Parathyroid adenoma (tissue), 2 donors: ENCODE measurements around the gene KIRREL3.

Experiments
- H2AFZ ChIP-seq: fragments of 300-600 bp; sonication (generic); one replicate; pipeline ENCODE4 v1.7.0; 2017; ENCODE audit warnings: antibody characterized with exemption, mild to moderate bottlenecking
- H3K27ac ChIP-seq: fragments of 300-600 bp; sonication (generic); one replicate; pipeline ENCODE4 v1.7.0; 2017
- H3K27me3 ChIP-seq: fragments of 300-600 bp; sonication (generic); one replicate; pipeline ENCODE4 v1.7.0; 2017; ENCODE audit warnings: low read length; ENCODE audit not compliant: control insufficient read depth, insufficient read depth
- H3K36me3 ChIP-seq: fragments of 300-600 bp; sonication (generic); one replicate; pipeline ENCODE4 v1.7.0; 2017; ENCODE audit warnings: low read length; ENCODE audit not compliant: control insufficient read depth, insufficient read depth
- H3K4me1 ChIP-seq: fragments of 300-600 bp; sonication (generic); one replicate; pipeline ENCODE4 v1.7.0; 2017; ENCODE audit warnings: control low read depth
- H3K4me2 ChIP-seq: fragments of 300-600 bp; sonication (generic); one replicate; pipeline ENCODE4 v1.7.0; 2017; ENCODE audit warnings: low read length
- H3K4me3 ChIP-seq: fragments of 300-600 bp; sonication (generic); one replicate; pipeline ENCODE4 v1.7.0; 2017; ENCODE audit warnings: low read depth, low read length
- H3K79me2 ChIP-seq: fragments of 300-600 bp; sonication (generic); one replicate; pipeline ENCODE4 v1.7.0; 2017; ENCODE audit warnings: control low read depth
- H3K9ac ChIP-seq: fragments of 300-600 bp; sonication (generic); one replicate; pipeline ENCODE4 v1.7.0; 2017; ENCODE audit warnings: mild to moderate bottlenecking
- H3K9me3 ChIP-seq: fragments of 300-600 bp; sonication (generic); one replicate; pipeline ENCODE4 v1.7.0; 2017; ENCODE audit warnings: low read length; ENCODE audit not compliant: control insufficient read depth
- CTCF ChIP-seq: fragments of 300-600 bp; sonication (generic); IDR thresholded peaks from one replicate; pipeline ENCODE4 v1.7.0; 2017; ENCODE audit warnings: antibody characterized with exemption, mild to moderate bottlenecking
- donor health status: primary hyperparathyroidism.

Gene KIRREL3

GRCh38 chr11:126751242-126751641 is 249.3 kb downstream of the KIRREL3 start:
- Histone ChIP-seq H3K9ac (no peak overlapping the region), H3K9me3 (no peaks in the 10 kb centered on the region), H3K36me3 (no peaks in the 10 kb centered on the region), H2AFZ (no peak overlapping the region), H3K27ac (no peak overlapping the region), H3K4me3 (no peak overlapping the region), H3K79me2 (no peaks in the 10 kb centered on the region), H3K4me2 (no peak overlapping the region), H3K4me1 (no peaks in the 10 kb centered on the region), H3K27me3 (no peaks in the 10 kb centered on the region)
- TF ChIP-seq CTCF = no peak

- no peak for TF ChIP-seq CTCF
- H2AFZ ChIP-seq = no peak overlapping the region
- no peak overlapping the region for H3K4me3 ChIP-seq
- no peaks in the 10 kb centered on the region for H3K36me3 ChIP-seq
- H3K79me2 ChIP-seq = no peaks in the 10 kb centered on the region
- no peaks in the 10 kb centered on the region for H3K27me3 ChIP-seq
- no peaks in the 10 kb centered on the region for H3K4me1 ChIP-seq
- H3K9ac ChIP-seq = no peak overlapping the region
- H3K27ac ChIP-seq = no peak overlapping the region
- no peaks in the 10 kb centered on the region for H3K9me3 ChIP-seq
- H3K4me2 ChIP-seq = no peak overlapping the region
These were observed 251.8 kb downstream of the KIRREL3 start for GRCh38 chr11:126748793-126749192.

- no peaks in the 10 kb centered on the region for H3K4me1 ChIP-seq
- no peak overlapping the region for H2AFZ ChIP-seq
- no peaks in the 10 kb centered on the region for H3K9me3 ChIP-seq
- no peak overlapping the region for H3K9ac ChIP-seq
- H3K27me3 ChIP-seq = no peaks in the 10 kb centered on the region
- no peaks in the 10 kb centered on the region for H3K36me3 ChIP-seq
- no peak overlapping the region for H3K4me2 ChIP-seq
- no peak overlapping the region for H3K27ac ChIP-seq
- H3K79me2 ChIP-seq = no peaks in the 10 kb centered on the region
- TF ChIP-seq CTCF = no peak
- H3K4me3 ChIP-seq = no peak overlapping the region
These were observed 252.3 kb downstream of the KIRREL3 start for GRCh38 chr11:126748100-126748791.

- H3K79me2 ChIP-seq = no peaks in the 10 kb centered on the region
- no peaks in the 10 kb centered on the region for H3K4me1 ChIP-seq
- no peak overlapping the region for H2AFZ ChIP-seq
- no peaks in the 10 kb centered on the region for H3K27me3 ChIP-seq
- no peaks in the 10 kb centered on the region for H3K9me3 ChIP-seq
- no peak overlapping the region for H3K9ac ChIP-seq
- H3K4me2 ChIP-seq = no peak overlapping the region
- H3K4me3 ChIP-seq = no peak overlapping the region
- H3K27ac ChIP-seq = no peak overlapping the region
- no peaks in the 10 kb centered on the region for H3K36me3 ChIP-seq
- TF ChIP-seq CTCF = no peak
These were observed 253.3 kb downstream of the KIRREL3 start for GRCh38 chr11:126747315-126747714.

GRCh38 chr11:126746443-126746842 is 254.1 kb downstream of the KIRREL3 start:
- Histone ChIP-seq H3K27ac (no peak overlapping the region), H3K36me3 (no peaks in the 10 kb centered on the region)
- TF ChIP-seq CTCF = no peak

More at GRCh38 chr11:126746443-126746842, 254.1 kb downstream of the KIRREL3 start:
- Histone ChIP-seq H3K9me3 (no peaks in the 10 kb centered on the region), H3K4me3 (no peak overlapping the region), H2AFZ (no peak overlapping the region), H3K9ac (no peak overlapping the region), H3K4me2 (no peak overlapping the region), H3K79me2 (no peaks in the 10 kb centered on the region), H3K27me3 (no peaks in the 10 kb centered on the region), H3K4me1 (no peaks in the 10 kb centered on the region)
